Mucosa of rectum (tissue), 2 donors: ENCODE data around the gene ACKR2.
A peak's percentile ranks its signal among the peaks of the same experiment; 100 is the strongest.

ENCODE experiments used
- H3K27ac ChIP-seq, 2 donors: one replicate each; pipeline ENCODE4 v1.7.0; 2013; ENCODE audit warnings: inconsistent platforms in 2 of 2, low read depth in 2 of 2, low read length in 2 of 2
- H3K27me3 ChIP-seq, 2 donors: one replicate each; pipeline ENCODE4 v1.7.0; 2013; ENCODE audit warnings: low read length in 2 of 2; ENCODE audit not compliant: control insufficient read depth in 2 of 2, insufficient read depth in 2 of 2
- H3K36me3 ChIP-seq, 2 donors: one replicate each; pipeline ENCODE4 v1.7.0; 2013; ENCODE audit warnings: low read length in 2 of 2; ENCODE audit not compliant: control insufficient read depth in 2 of 2, insufficient read depth in 2 of 2
- H3K4me1 ChIP-seq, 2 donors: one replicate each; pipeline ENCODE4 v1.7.0; 2013; ENCODE audit warnings: low read length in 2 of 2, mild to moderate bottlenecking in 1 of 2; ENCODE audit not compliant: control insufficient read depth in 2 of 2, insufficient read depth in 2 of 2
- H3K4me3 ChIP-seq, 2 donors: one replicate each; pipeline ENCODE4 v1.7.0; 2013; ENCODE audit warnings: low read length in 2 of 2
- H3K9ac ChIP-seq, 2 donors: one replicate each; pipeline ENCODE4 v1.7.0; 2013; ENCODE audit warnings: low read length in 2 of 2, low read depth in 1 of 2, mild to moderate bottlenecking in 1 of 2
- H3K9me3 ChIP-seq, 2 donors: one replicate each; pipeline ENCODE4 v1.7.0; 2013; ENCODE audit warnings: low read length in 2 of 2; ENCODE audit not compliant: control insufficient read depth in 2 of 2
- donor health status: healthy.
- donor health status: Normal muscosa, but diverticular disease.

ACKR2 gene

DNA sequence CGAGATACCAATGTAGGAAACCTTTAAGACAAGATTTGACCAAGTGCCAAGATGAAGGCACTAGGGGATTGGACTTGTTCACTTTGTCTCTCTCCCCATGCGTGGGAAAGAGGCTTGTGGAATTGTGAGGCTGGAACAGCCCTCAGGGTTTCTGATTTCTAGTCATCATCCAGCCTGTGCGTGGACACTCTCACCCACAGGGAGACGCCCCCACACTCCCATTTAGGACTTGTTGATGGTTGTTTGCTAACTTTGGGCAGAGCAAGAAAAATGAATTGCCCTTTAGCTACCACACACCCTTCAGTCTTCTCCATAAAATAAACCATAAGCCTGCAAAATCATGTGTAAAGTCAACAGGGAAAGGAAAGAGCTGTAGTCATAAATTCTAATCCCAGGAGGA, 18.4 kb downstream of the ACKR2 start:
- H3K36me3 ChIP-seq = no peaks in the 10 kb centered on the region
- H3K9me3 ChIP-seq = no peaks in the 10 kb centered on the region
- peak overlapping the region; percentile 83 to 90 for H3K27ac ChIP-seq
- H3K27me3 ChIP-seq = no peaks in the 10 kb centered on the region
- peaks cover 22 to 39% of the 10 kb centered on the region in 2 donors for H3K4me1 ChIP-seq
- peak overlapping the region; percentile 37 to 50 for H3K4me3 ChIP-seq
- H3K9ac ChIP-seq = peak overlapping the region; percentile 35 to 56

DNA sequence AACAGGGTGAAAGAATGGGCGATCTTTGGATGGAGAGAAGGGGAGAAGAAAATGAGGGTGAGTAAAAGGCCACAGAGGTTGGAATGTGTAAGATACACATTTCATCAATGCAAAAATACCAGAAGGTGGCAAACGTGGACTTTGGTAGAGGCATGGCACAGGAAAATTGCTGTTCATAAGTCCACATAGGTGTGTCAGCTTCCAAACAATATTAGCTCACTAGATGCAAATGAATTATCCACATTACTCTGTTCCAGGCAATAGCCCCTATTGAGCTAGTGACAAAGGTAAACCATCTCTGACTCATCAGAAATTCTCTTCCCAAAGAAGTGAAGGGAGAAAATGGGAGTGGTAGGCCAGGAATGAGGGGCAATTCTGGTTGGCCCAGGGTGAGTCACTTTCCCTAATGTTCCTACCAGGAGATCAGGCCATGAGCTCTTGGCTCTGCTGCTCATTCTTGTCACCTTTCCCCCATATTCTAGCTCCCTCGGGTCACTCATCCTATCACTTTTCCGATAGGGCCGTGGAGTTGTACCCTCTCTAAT, 19.9 kb downstream of the ACKR2 start:
- no peaks in the 10 kb centered on the region for H3K36me3 ChIP-seq
- no peaks in the 10 kb centered on the region for H3K9me3 ChIP-seq
- peaks cover 16 to 33% of the 10 kb centered on the region in 2 donors for H3K4me1 ChIP-seq
- H3K9ac ChIP-seq = no peak overlapping the region
- H3K27me3 ChIP-seq = no peaks in the 10 kb centered on the region
- H3K4me3 ChIP-seq = peak overlapping the region in 1 of 2 donors; percentile 40
- peak overlapping the region; percentile 74 to 87 for H3K27ac ChIP-seq

DNA sequence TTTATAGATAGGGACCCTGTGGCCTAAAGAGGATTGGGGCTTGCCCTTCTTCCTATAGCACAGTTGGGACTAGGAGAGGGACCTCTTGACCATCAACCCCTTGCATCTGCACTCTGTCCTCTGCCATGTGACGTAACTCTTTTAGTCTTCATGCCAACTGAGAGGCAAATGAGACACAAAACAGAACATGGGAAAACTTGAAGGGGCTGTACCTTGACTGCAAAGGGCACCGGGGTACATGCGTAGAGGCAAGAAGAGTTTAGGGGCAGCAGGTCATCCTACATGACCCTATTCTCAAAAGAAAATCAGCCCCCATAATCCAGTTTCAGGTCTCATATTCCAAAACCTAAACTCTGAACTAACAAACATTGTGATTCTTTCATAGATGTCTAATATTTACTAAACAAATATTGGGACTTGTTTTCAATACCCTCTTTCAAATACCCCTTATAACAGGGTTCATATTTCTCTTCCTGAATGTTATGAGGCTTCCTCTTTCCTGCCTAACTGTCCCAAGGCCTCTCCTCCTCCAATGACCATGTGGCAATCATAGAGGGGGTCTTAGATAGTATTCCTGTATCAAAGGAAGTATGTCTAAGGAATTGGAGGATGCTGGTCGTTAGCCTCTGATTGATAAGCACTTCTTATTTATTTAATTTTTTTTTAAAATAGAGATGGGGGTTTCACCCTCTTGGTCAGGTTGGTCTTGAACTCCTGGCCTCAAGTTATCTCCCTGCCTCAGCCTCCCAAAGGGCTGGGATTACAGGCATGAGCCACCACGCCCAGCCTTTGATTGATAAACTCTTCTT, 20.6 kb downstream of the ACKR2 start:
- no peak overlapping the region for H3K9ac ChIP-seq
- H3K27ac ChIP-seq = peak overlapping the region; percentile 74 to 76
- no peaks in the 10 kb centered on the region for H3K9me3 ChIP-seq
- H3K27me3 ChIP-seq = no peaks in the 10 kb centered on the region
- no peak overlapping the region for H3K4me3 ChIP-seq
- no peaks in the 10 kb centered on the region for H3K36me3 ChIP-seq
- peaks cover 16 to 33% of the 10 kb centered on the region in 2 donors for H3K4me1 ChIP-seq

DNA sequence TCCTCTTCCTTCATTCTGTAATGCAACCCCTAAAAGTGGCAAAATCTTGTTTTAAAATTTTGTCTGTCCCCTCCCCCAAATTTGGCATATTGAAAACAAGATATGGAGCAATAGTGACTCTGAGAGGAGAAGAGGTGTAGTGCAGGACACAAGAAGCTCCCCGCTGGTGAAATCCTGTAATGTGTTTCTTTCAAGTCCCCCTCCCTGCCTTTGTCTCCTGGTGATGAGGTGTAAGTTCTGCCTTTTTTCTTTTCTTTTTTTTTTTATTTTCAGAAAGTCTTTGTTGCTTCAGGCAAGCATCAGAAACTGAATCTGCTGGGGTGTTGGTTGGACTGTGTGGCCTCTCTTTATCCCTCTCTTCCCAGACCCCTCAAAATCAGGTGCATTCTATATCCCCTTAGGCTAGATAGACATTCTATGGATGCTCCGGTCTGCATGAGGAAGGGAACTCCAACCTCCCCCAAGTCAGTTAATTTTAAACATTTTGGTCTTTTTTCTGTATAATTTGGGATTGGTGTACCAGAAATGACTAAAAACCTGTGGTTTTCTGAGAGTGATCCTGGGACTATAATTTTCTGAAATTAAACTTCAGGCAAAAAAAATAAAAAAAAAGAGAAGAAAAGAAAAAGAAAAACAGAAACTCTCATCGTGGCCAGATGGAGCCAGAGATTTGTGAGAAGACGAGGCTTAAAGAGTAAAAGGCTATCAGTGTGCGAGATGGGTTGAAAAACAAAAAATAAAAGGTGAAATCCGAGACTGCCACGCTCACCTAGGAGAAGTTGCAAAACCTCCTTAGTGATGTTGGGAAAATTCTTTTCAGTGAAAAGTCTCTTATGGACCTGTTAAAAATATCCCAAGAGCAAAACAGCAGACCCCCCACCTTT, 21.4 kb downstream of the ACKR2 start:
- Histone ChIP-seq H3K27me3 (no peaks in the 10 kb centered on the region), H3K4me3 (no peak overlapping the region), H3K36me3 (no peaks in the 10 kb centered on the region), H3K4me1 (peaks cover 16 to 33% of the 10 kb centered on the region in 2 donors), H3K9me3 (no peaks in the 10 kb centered on the region), H3K9ac (no peak overlapping the region), H3K27ac (no peak overlapping the region)

DNA sequence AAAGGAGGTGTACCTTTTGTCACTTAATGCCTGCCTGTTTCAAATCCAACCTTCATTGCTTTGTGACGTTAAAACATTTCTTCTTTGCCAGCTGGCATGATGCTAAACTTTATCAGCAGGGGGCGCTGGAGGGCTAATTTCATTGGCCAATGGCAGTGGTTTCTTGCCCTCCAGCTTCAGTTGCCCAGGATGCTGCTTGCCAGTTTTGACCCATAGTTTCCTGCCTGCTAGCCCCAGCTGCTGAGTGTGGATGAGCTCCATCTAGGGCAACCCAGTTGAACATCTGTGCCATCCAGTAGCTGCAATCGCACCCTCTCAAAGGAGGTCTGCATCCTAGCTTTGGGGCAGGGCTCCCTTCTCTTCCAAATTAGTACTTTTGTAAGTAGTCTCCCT, 22.1 kb downstream of the ACKR2 start:
- Histone ChIP-seq H3K4me1 (peaks cover 16 to 29% of the 10 kb centered on the region in 2 donors), H3K4me3 (no peak overlapping the region), H3K9me3 (no peaks in the 10 kb centered on the region), H3K27me3 (no peaks in the 10 kb centered on the region), H3K36me3 (no peaks in the 10 kb centered on the region), H3K9ac (no peak overlapping the region), H3K27ac (no peak overlapping the region)

DNA sequence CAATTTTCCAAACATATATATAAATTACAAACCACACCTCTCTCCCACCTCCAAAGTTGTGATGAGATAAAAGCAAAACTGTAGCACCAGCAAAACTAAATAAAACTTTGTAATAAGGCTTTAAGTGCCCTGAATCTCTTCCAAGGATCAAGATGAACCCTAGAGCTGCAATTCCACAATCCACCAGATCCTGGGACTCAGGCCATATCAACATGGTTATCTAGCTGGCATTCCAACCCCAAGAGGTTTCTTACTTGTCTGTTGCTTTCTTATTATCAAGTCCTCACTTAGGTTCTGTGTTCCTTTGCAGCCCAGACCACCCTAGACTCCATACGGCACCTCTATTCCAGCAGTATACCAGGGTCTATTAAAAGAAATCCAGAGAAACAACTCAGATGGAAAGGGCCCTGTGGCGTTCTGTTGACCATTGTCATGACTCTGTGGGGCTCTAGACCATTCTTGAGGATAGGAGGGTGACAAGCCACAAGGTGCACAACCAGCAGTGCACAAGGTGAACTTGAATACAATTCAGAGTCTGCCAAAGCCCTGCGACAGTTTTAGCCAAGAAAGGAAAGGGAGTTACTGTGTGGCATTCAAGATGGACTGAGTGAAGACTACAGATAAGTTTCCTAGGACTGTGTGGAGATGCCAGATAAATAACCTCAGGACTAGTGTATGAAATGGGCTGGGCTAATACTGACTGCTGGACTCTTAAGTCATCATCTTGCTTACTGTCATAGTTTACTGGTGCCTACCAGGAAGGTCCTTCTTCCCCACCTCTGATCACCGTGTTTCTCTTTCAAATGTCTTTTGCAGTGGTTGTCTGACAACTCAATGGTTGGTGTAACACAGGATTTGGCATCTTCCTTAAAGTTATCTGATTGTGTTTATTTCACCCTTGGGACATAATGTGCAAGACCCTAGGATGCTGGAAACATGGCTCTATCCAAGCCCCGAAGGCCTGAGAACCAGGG, 27.2 kb downstream of the ACKR2 start:
- no peaks in the 10 kb centered on the region for H3K36me3 ChIP-seq
- H3K4me1 ChIP-seq = no peaks in the 10 kb centered on the region
- H3K27ac ChIP-seq = no peak overlapping the region
- no peaks in the 10 kb centered on the region for H3K9me3 ChIP-seq
- H3K27me3 ChIP-seq = no peaks in the 10 kb centered on the region
- H3K4me3 ChIP-seq = no peak overlapping the region
- no peak overlapping the region for H3K9ac ChIP-seq

DNA sequence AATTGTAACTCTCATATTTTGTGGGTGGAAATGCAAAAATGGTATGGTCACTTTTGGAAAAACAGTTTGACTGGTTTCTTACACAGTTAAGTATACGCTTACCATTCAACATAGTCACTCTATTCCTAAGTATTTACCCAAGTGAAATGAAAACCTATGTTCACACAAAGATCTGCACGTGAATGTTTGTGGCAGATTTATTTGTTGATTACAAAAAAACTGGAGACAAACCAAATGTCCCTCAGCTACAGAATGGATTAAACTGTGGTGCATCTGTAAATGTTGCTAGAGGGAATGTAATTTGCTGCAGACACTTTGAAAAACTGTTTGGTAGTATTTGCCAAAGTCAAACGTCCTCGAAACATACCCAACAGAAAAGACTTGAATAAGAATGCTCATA, 29.3 kb downstream of the ACKR2 start:
- Histone ChIP-seq H3K9me3 (no peaks in the 10 kb centered on the region), H3K9ac (no peak overlapping the region), H3K36me3 (no peaks in the 10 kb centered on the region), H3K27me3 (no peaks in the 10 kb centered on the region), H3K27ac (no peak overlapping the region), H3K4me1 (peaks cover under 1 to 3% of the 10 kb centered on the region in 2 donors), H3K4me3 (no peak overlapping the region)

DNA sequence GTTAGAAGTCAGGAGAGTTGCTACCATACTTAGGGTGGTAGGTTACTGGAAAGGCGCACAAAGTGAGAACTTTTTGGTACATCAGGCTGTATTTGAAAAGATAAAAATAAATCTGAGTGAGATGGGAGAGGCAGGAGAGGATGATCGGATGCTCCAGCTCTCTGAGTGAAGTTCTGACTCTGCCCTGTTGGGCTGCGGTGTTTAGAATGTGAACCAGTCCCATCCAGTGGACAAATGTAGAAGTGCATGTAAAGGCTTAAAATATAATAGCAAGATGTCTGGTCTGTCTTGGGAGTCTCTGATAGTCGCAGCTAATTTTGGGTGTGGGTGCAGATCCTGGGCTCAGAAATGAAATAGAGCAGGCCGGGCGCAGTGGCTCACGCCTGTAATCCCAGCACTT, 30.4 kb downstream of the ACKR2 start:
- H3K27me3 ChIP-seq = no peaks in the 10 kb centered on the region
- peaks cover 3 to 4% of the 10 kb centered on the region in 2 donors for H3K4me1 ChIP-seq
- H3K36me3 ChIP-seq = no peaks in the 10 kb centered on the region
- peak overlapping the region in 1 of 2 donors; percentile 27 for H3K4me3 ChIP-seq
- H3K27ac ChIP-seq = no peak overlapping the region
- no peaks in the 10 kb centered on the region for H3K9me3 ChIP-seq
- H3K9ac ChIP-seq = no peak overlapping the region

DNA sequence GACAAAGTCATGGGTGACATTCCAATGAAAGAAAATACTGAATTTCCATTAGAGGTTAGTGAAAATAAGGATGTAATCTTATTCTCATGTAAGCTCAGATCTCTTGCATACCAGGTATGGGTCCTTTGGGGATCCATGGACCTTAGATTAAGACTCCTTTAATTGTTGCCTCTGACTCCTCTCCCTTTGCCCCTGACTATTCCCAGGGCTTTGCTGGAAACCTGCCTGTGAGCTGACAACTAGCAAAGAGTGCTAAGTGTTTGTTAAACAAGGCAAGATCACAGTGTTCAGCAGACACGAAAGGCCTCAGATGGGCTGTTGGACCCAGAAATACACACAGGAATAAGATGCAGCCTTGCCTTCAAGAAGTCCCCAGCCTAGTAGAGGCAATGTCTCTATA, 32.1 kb downstream of the ACKR2 start:
- Histone ChIP-seq H3K36me3 (no peaks in the 10 kb centered on the region), H3K27ac (no peak overlapping the region), H3K9me3 (no peaks in the 10 kb centered on the region)

More for the DNA sequence above, 32.1 kb downstream of the ACKR2 start:
- no peaks in the 10 kb centered on the region for H3K27me3 ChIP-seq
- no peak overlapping the region for H3K4me3 ChIP-seq
- H3K9ac ChIP-seq = no peak overlapping the region
- H3K4me1 ChIP-seq = peaks cover 3 to 4% of the 10 kb centered on the region in 2 donors
